ENCODE results near the gene CHPF2. TPM values are rescaled to one million over a fixed set of nuclear protein-coding genes. Genes with fewer than 3 reads are reported as not detected.

The CHPF2 gene
- total and polyA plus RNA-seq, 11 donors: 11.4 to 31.9 (median 18.3) TPM

DNA sequence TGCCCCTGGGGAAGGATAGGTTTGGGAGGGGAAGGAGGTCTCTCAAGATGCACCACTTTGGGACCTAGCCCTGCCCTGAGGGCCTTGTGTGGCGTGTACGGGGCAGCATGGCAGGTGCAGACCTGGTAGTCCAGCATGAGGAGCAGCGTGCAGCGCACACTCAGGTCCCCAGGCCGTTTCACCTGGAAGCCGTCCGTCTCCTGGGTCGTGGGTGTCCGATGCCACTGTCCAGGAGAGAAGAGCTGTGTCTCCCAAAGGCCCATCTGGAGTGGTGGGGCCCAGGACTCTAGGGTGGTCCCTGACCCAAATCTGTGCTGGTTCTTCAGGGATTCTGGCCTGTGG lies 9.4 kb downstream of the CHPF2 start:
- Histone ChIP-seq H3K27ac (peak overlapping the region in 3 of 12 donors; percentile 31 to 55 (median 44)), H3K4me3 (no peak overlapping the region), H3K9me3 (no peaks in the 10 kb centered on the region), H3K4me1 (peaks cover 4 to 53% (median 31%) of the 10 kb centered on the region in 12 donors), H3K36me3 (peaks cover 0 to 58% (median 51%) of the 10 kb centered on the region in 9 donors), H3K27me3 (peaks cover 0 to 23% (median 7%) of the 10 kb centered on the region in 9 donors)
- TF ChIP-seq, protein P1, sequence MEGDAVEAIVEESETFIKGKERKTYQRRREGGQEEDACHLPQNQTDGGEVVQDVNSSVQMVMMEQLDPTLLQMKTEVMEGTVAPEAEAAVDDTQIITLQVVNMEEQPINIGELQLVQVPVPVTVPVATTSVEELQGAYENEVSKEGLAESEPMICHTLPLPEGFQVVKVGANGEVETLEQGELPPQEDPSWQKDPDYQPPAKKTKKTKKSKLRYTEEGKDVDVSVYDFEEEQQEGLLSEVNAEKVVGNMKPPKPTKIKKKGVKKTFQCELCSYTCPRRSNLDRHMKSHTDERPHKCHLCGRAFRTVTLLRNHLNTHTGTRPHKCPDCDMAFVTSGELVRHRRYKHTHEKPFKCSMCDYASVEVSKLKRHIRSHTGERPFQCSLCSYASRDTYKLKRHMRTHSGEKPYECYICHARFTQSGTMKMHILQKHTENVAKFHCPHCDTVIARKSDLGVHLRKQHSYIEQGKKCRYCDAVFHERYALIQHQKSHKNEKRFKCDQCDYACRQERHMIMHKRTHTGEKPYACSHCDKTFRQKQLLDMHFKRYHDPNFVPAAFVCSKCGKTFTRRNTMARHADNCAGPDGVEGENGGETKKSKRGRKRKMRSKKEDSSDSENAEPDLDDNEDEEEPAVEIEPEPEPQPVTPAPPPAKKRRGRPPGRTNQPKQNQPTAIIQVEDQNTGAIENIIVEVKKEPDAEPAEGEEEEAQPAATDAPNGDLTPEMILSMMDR (IDR thresholded peaks at IDR 0.05): no peak
- ATAC-seq (no peak), DNase-seq (no peak)
- 86 to 91% (median 90%) methylated on average over 8 to 9 of the region's 9 CpGs for WGBS, 4 donors
- intact Hi-C loops (cut with DNase I): loop anchor here in 8 of 10 donors (5.0 to 10.0 kb wide), 4 partner anchors 61 to 119 kb away; no protein-coding TSS in a partner anchor

DNA sequence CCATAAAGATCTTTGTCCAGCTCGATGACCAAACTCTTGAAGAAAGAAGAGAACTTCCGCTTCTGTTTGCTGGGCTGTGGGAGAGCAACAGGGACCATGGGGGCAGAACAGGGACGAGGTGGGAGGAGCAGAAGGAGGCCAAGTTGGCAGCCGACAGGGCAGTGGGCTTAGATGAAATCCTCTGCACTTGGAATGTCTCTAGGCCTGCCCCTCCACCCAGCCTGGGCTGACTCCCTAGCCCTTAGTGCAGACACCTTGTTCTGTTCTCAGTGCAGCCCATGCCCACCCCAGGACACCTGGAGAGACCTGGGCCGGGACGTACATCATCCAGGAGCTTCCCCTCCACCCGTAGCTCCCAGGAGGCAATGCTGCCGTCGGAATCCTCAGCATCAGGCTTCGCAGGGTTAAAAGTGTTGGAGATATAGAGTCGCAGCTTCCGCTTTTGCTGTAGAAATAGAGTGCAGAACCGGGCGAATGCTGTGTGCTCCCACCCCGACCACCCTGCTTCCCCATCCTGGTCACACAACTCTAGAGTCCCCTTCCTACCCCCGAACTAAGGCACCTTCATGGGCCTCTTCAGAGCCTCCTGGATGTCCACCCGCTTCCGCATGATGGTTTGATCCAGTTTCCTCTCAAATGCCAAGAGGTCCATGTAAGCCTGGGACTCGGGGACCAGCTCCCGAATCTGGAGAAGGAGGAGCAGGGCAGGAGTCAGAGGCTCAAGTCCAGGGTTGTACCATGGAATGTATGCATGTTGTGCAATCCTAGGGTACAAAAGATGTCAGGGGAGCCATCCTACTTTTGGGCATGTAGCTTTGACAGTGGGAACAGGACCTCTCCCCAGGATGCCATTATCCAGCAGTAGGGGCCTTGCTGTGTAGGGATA lies 10.1 kb downstream of the CHPF2 start:
- peaks cover 0 to 51% (median 45%) of the 10 kb centered on the region in 9 donors for H3K36me3 ChIP-seq
- H3K9me3 ChIP-seq: no peaks in the 10 kb centered on the region
- H3K4me3 ChIP-seq: no peak overlapping the region
- no peak overlapping the region for H3K27ac ChIP-seq
- H3K27me3 ChIP-seq: peaks cover 0 to 30% (median 7%) of the 10 kb centered on the region in 9 donors
- intact Hi-C loops (cut with DNase I): loop anchor here in 8 of 10 donors (5.0 to 10.0 kb wide), 4 partner anchors 60 to 120 kb away; no protein-coding TSS in a partner anchor
- 57 to 63% (median 61%) methylated on average over 15 to 20 of the region's 20 CpGs for WGBS, 4 donors
- TF ChIP-seq, protein P1 (IDR thresholded peaks at IDR 0.05): no peak
- no peak for TF ChIP-seq POLR2A (IDR thresholded peaks at IDR 0.05)
- H3K4me1 ChIP-seq: peaks cover 4 to 60% (median 38%) of the 10 kb centered on the region in 12 donors
- ATAC-seq (no peak), DNase-seq (no peak)

DNA sequence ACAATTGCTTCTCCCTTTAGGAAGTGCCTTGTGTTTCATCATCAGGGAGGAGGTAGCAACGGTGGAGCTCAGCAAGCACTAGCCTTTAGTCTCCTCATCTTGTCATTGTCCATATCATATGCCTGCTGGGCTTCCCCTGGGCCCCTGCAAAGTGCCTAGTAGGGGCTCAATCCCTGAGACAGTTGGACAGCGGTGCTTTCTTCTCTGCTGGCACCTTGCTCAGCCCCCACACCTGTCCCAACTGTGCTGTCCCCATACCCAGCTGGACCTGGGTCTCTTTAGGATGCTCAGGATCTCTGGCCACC lies 10.7 kb downstream of the CHPF2 start:
- TF ChIP-seq, protein P1 (IDR thresholded peaks at IDR 0.05): no peak
- no peak for TF ChIP-seq POLR2A (IDR thresholded peaks at IDR 0.05)
- WGBS, 4 donors: 47 to 54% (median 50%) methylated on average over 2 of the region's 2 CpGs
- Histone ChIP-seq H3K4me1 (peaks cover 4 to 66% (median 43%) of the 10 kb centered on the region in 12 donors), H3K27ac (no peak overlapping the region), H3K9me3 (no peaks in the 10 kb centered on the region), H3K36me3 (peaks cover 0 to 45% (median 39%) of the 10 kb centered on the region in 9 donors), H3K27me3 (peaks cover 0 to 35% (median 7%) of the 10 kb centered on the region in 9 donors), H3K4me3 (peak overlapping the region in 2 of 12 donors; percentile 18 to 40)
- ATAC-seq (no peak), DNase-seq (no peak)
- intact Hi-C loops (cut with DNase I): loop anchor here in 8 of 10 donors (5.0 to 10.0 kb wide), 4 partner anchors 59 to 121 kb away; no protein-coding TSS in a partner anchor
